ENCODE results near the gene STX5. TPM values are rescaled to one million over a fixed set of nuclear protein-coding genes. Genes with fewer than 3 reads are reported as not detected.

The STX5 gene
- total and polyA plus RNA-seq, 10 of the 15 experiments (the other 5 are each of a cell fraction or from before 2014, with no cell fraction given), result 3.8 to 35.4 (median 27.4) TPM

DNA sequence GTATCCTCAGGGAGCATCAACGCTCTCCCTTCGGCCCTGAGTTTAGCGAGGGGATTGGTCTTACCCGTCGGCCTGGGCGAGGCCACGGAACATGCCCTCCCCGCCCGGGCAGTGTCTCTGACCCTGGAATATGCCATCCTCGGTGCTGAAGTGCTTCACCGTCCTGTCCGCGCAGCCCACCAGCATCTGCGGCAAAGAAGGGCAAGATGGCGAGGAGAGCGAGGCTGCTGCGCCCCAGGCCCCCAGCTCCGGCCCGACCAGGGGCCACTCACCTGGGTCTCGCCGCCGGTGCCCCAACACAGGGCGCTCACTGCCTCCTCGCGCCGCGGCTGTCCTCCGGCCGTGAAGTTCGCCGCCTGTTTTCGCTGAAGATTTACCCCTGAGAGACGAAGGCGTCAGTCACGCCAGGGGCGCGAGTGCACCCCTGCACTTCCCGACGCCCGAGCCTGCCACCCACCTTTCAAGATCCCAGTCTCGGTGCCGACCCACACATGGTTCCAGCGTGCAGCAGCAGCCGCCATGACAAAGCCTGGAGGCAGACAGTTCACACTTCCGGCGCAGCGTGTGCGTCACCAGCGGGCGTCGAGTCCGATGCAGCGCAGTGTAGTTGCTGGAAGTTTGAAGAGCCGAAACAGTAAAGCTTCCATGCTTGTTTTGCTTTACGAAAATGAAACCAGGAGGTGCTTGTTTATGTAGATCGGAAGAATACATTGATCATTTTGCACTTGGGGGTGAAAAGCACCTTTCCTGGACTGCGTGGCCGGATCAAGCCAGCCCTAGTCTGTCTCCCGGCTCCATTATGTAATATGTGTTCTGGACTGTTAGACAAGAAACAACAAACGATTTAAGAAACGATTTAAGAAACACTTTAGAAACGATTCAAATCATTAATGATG is 7.4 kb upstream of the STX5 start, which contains the start of gene WDR74 (continued):
- TF ChIP-seq STAT3 (IDR thresholded peaks at IDR 0.05; ENCODE audit: low read depth, low read length) (peak; percentile 74; the same call in 1 of the 2 replicates), CBX3 (IDR thresholded peaks at IDR 0.05; ENCODE audit: borderline replicate concordance, low read depth) (no peak), POLR2AphosphoS2 (IDR thresholded peaks at IDR 0.05; ENCODE audit: low read depth, low read length) (peak; percentile 88; the same call in 1 of the 2 replicates), WRNIP1 (IDR thresholded peaks at IDR 0.05; ENCODE audit: borderline replicate concordance, low read depth, low read length) (0 out of 2 replicates have a peak, but pooled peaks have one; percentile 7), HDAC2 (IDR thresholded peaks at IDR 0.05) (0 out of 2 replicates have a peak, but pooled peaks have one; percentile 48), HDAC6 (IDR thresholded peaks at IDR 0.05; ENCODE audit: unreplicated experiment) (no peak), EP300 (IDR thresholded peaks at IDR 0.05; ENCODE audit: borderline replicate concordance in 1 of 2, control insufficient read depth in 1 of 2, low read depth in 2 of 2, low read length in 2 of 2) (no peak; a peak in 1 of 4 replicates), FOXK2 (IDR thresholded peaks at IDR 0.05) (peak; percentile 94), ETV6 (conservative IDR thresholded peaks at IDR 0.05 in 1 of 2, IDR thresholded peaks at IDR 0.05 in 1 of 2; ENCODE audit: borderline replicate concordance in 1 of 2, low read depth in 1 of 2) (peak in 1 of 2 experiments; percentile 15; a peak in 1 of 4 replicates), BACH1 (IDR thresholded peaks at IDR 0.05; ENCODE audit: borderline replicate concordance) (peak; percentile 62), BRCA1 (IDR thresholded peaks at IDR 0.05; ENCODE audit: low read depth, low read length) (no peak), BHLHE40 (IDR thresholded peaks at IDR 0.05; ENCODE audit: borderline replicate concordance in 1 of 2, low read depth in 2 of 2, low read length in 1 of 2) (peak; percentile 54 to 57), RBBP5 (conservative IDR thresholded peaks at IDR 0.05) (0 out of 2 replicates have a peak, but pooled peaks have one; percentile 24), CREB1 (IDR thresholded peaks at IDR 0.05; ENCODE audit: low read depth) (peak; percentile 100), MXI1 (IDR thresholded peaks at IDR 0.05; ENCODE audit: low read depth, low read length) (peak; percentile 100), SP1 (IDR thresholded peaks at IDR 0.05; ENCODE audit: low read depth, low read length) (peak; percentile 52), NR2C1 (IDR thresholded peaks at IDR 0.05) (peak; percentile 44; the same call in 1 of the 2 replicates), CHD1 (IDR thresholded peaks at IDR 0.05; ENCODE audit: low read depth, low read length) (0 out of 2 replicates have a peak, but pooled peaks have one; percentile 76), ZNF207 (IDR thresholded peaks at IDR 0.05; ENCODE audit: borderline replicate concordance) (peak; percentile 58), LARP7 (IDR thresholded peaks at IDR 0.05) (peak; percentile 76), MEF2B (IDR thresholded peaks at IDR 0.05; ENCODE audit: partially characterized antibody, poor library complexity, severe bottlenecking) (peak; percentile 9)
- TF ChIP-seq, protein P1, sequence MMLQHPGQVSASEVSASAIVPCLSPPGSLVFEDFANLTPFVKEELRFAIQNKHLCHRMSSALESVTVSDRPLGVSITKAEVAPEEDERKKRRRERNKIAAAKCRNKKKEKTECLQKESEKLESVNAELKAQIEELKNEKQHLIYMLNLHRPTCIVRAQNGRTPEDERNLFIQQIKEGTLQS (IDR thresholded peaks at IDR 0.05; ENCODE audit: borderline replicate concordance, extremely low read depth, low read depth, low read length), result peak; percentile 88; the same call in 1 of the 2 replicates
- TF ChIP-seq, protein P2, sequence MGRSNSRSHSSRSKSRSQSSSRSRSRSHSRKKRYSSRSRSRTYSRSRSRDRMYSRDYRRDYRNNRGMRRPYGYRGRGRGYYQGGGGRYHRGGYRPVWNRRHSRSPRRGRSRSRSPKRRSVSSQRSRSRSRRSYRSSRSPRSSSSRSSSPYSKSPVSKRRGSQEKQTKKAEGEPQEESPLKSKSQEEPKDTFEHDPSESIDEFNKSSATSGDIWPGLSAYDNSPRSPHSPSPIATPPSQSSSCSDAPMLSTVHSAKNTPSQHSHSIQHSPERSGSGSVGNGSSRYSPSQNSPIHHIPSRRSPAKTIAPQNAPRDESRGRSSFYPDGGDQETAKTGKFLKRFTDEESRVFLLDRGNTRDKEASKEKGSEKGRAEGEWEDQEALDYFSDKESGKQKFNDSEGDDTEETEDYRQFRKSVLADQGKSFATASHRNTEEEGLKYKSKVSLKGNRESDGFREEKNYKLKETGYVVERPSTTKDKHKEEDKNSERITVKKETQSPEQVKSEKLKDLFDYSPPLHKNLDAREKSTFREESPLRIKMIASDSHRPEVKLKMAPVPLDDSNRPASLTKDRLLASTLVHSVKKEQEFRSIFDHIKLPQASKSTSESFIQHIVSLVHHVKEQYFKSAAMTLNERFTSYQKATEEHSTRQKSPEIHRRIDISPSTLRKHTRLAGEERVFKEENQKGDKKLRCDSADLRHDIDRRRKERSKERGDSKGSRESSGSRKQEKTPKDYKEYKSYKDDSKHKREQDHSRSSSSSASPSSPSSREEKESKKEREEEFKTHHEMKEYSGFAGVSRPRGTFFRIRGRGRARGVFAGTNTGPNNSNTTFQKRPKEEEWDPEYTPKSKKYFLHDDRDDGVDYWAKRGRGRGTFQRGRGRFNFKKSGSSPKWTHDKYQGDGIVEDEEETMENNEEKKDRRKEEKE (IDR thresholded peaks at IDR 0.05), result no peak
- TF ChIP-seq, protein P3, sequence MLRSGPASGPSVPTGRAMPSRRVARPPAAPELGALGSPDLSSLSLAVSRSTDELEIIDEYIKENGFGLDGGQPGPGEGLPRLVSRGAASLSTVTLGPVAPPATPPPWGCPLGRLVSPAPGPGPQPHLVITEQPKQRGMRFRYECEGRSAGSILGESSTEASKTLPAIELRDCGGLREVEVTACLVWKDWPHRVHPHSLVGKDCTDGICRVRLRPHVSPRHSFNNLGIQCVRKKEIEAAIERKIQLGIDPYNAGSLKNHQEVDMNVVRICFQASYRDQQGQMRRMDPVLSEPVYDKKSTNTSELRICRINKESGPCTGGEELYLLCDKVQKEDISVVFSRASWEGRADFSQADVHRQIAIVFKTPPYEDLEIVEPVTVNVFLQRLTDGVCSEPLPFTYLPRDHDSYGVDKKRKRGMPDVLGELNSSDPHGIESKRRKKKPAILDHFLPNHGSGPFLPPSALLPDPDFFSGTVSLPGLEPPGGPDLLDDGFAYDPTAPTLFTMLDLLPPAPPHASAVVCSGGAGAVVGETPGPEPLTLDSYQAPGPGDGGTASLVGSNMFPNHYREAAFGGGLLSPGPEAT (IDR thresholded peaks at IDR 0.05; ENCODE audit: low read depth), result peak; percentile 98
